HG03103 (cell line): Measurements from ENCODE around the gene ZNF552.
"Not testable (repeated sequence)": the region's sequence is repeated elsewhere in the genome, so short reads cannot be mapped to it uniquely, and the experiment has no call there.

Source experiments
- ATAC-seq: cut with Tn5 transposase; IDR thresholded peaks from one replicate; pipeline ENCODE4 v1.9.1; 2021; ENCODE audit warnings: low read depth; ENCODE audit not compliant: unreplicated experiment

Gene ZNF552

DNA sequence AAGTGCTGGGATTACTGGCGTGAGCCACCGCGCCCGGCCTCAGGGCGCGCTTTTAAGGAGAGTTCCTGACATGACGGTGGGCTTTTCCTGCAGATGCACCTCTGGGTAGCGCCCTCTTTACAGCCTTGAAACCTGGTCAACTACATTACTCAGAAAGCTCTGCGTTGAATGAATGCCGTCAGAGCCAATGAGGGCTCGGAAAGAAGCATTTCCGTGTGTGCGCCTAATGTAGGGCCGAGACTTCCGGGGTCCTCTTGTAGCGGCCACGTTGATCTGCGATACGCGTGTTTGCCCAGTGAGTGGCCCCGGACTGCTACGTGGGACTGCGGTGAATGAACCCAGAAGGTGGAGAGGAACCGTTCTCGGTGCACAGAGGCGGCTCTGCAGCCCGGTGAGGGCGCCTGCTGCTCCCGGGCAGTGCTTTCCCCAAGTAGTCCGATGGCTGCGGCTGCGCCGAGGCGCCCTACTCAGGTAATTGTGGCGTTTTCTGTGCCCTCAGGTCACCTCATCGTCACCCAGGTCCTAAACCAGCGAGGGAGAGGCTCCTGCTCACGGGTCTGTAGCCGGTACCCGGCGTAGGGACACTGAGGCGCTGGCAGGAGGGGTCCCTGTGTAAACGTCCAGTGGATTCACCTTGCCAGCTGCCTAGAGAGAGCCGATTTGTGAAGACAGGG lies 4.9 kb upstream of the ZNF552 start:
- peak; percentile 72 for ATAC-seq

DNA sequence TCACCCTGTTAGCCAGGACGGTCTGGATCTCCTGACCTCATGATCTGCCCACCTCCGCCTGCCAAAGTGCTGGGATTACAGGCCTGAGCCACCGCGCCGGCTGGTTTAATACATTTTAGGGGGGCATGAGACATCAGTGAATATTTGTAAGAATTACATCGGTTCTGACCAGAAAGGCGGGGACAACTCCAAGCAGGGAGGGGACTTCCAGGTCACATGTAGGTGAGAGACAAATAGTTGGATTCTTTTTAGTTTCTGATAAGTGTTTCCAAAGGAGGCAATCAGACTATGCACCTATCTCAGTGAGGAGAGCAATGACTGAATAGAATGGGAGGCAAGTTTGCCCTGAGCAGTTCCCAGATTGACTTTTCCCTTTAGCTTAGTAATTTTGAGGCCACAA lies 3.7 kb upstream of the ZNF552 start:
- ATAC-seq, result no peak

DNA sequence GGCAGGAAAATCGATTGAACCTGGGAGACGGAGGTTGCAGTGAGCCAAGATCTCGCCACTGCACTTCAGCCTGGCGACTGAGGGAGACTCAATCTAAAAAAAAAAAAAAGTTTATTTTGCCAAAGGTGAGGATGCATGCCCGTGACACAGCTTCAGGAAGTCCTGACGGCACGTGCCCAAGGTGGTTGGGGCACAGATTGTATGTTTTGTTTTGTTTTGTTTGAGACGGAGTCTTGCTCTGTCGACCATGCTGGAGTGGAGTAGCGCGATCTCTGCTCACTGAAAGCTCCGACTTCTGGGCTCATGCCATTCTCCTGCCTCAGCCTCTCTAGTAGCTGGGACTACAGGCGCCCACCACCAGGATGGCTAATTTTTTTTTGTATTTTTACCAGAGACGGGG lies 3.3 kb upstream of the ZNF552 start:
- no peak for ATAC-seq

DNA sequence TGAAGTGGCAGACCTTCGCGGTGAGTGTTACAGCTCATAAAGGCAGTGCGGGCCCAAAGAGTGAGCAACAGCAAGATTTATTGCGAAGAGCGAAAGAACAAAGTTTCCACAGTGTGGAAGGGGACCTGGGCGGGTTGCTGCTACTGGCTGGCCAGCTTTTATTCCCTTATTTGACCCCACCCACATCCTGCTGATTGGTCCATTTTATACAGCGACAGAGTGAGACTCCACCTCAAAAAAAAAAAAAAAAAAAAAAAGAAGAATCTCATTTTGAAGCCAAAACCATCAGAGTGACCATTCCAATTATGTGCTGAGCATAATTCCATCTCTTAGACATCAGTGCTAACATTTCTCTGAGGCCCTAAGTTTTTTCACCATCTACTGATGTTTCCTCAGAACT lies 1.9 kb upstream of the ZNF552 start:
- ATAC-seq, result no peak

DNA sequence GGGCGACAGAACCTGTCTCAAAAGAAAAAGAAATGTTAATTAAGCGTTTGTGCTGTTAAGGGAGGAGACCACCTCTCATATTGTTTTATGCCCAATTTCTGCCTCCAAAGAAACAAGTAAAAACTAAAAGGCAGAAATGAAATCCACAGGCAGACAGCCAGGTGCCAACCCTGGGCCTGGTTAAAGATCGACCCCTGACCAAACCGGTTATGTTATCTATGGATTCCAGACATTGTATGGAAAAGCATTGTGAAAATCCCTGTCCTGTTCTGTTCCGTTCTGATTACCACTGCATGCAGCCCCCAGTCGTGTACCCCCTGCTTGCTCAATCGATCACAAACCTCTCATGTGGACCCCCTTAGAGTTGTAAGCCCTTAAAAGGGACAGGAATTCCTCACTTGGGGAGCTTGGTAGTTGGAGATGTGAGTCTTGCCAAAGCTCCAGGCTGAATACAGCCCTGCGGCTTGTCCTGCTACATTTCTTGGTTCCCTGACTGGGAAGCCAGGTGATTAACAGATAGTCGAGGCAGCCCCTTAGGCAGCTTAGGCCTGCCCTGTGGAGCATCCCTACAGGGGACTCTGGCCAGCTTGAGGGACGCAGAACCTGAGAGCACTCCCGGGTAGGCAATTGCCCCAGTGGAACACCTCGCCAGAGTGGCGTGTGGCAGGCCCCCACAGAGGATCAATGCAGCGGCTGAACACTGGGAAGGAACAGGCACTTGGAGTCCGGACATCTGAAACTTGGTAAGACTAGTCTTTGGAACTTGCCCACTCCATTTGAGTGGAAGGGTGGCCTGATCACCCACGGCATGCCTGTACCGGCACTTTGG lies 748 bp upstream of the ZNF552 start:
- no peak for ATAC-seq

DNA sequence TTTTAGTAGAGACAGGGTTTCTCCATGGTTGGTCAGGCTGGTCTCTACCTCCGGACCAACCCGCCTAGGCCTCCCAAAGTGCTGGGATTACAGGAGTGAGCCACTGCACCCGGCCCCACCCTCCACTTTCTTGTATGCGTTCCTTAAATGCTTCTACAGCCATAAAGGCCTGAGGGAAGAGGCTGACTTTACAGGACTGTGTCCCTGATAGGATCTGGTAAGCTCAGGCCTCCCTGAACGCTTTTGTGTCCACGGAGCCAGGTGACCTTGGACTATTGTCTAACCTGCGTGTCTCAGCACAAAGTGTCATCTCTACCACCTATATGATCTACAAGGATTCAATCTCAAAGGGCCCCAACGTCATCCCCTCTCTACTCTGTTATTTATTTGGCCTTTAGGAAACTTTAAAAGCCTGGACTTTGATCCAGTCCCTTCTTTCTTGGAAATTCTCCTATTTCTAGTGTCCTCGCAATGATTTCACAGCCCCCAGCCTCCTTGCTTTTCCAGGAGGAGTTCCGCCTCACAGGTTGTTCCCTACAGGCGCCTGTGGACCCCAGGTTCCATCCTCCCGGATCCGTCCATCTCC lies 701 bp downstream of the ZNF552 start:
- ATAC-seq, result no peak

DNA sequence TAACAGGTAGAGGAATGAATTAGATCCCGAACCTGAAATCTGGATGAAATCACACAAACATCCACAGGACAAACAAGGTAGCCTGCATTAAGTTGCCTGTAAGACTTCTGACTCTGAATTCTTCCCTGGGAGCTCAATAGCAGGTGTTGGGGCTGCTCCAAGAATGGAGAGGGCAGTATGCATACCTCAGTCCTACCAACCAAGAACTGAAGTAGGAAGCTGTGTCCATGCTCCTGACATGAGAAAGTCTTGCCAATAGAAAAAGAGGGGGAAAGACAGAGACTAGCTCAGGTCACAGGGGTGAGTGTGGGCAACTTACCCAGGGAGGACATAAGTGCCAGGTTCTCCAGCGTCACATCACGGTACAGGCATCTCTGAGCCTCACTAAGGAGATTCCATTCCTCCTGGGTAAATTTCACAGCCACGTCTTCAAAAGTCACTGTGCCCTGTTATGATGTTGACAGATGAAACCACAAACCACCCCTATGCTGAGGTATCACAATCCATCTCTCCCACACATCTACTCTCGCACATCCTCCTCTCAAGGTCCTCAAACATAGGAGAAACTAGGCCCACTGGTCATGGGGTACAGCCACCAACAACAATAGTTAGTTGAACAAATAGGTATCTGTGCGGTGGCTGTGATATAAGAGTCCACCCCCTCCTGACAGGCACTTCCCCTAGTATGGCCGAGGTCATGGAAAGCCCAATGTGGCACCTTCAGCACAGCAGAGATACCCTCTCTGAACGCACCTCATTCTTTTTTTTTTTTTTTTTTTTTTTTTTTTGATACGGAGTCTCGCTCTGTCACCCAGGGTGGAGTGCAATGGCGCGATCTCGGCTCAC lies 1.5 kb downstream of the ZNF552 start:
- not testable (repeated sequence) for ATAC-seq

DNA sequence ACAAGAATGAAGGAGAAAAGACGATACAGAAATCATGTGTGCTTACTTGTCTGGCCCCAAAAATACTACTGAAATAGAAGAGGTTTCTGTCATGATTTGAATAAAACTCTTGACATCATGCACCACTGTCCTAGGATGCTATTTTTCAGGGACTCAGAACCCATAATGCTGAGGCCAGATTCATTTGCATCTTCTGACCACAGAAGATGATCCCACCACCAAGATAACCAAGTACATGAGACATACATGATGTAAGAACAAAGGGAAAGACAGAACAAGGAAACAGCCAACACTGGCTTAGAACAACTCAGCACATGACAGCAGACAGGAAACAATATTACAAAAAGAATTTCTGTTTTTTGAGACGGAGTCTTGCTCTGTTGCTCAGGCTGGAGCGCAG lies 2.5 kb downstream of the ZNF552 start:
- no peak for ATAC-seq

DNA sequence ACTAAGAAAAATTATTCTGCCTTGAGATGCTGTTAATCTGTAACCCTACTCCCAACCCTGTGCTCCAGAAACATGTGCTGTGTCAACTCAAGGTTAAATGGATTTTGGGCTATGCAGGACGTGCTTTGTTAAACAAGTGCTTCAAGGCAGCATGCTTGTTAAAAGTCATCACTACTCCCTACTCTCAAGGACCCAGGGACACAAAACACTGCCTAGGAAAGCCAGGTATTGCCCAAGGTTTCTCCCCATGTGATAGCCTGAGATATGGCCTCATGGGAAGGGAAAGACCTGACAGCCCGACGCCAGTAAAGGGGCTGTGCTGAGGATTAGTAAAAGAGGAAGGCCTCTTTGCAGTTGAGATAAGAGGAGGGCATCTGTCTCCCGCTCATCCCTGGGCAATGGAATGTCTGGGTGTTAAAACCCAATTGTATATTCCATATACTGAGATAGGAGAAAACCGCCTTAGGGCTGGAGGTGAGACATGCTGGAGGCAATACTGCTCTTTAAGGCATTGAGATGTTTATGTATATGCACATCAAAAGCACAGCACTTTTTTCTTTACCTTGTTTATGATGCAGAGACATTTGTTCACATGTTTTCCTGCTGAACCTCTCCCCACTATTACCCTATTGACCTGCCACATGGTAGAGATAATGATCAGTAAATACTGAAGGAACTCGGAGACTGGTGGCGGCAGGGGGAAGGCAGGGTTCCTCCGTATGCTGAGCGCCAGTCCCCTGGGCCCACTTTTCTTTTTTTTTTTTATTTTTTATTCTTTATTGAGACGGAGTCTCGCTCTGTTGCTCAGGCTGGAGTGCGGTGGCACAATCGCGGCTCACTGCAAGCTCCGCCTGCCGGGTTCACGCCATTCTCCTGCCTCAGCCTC lies 4.1 kb downstream of the ZNF552 start:
- not testable (repeated sequence) for ATAC-seq

DNA sequence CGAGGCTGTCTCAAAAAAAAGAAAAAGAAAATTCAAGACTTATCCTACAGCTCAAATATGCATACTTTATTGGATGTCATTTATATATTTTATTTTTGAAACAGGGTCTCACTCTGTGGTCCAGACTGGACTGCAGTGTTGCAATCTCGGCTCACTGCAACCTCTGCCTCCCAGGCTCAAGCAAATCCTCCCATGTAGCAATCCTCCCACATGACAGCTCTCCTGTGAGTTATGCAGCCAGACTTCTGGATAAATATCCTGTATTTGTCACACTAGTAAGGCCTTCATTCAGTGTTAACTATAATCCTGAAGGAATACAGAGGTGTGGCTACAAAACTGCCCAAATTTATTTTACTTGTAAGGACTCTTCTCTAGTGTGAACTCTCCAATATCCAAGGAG lies 7.2 kb downstream of the ZNF552 start:
- ATAC-seq, result no peak

DNA sequence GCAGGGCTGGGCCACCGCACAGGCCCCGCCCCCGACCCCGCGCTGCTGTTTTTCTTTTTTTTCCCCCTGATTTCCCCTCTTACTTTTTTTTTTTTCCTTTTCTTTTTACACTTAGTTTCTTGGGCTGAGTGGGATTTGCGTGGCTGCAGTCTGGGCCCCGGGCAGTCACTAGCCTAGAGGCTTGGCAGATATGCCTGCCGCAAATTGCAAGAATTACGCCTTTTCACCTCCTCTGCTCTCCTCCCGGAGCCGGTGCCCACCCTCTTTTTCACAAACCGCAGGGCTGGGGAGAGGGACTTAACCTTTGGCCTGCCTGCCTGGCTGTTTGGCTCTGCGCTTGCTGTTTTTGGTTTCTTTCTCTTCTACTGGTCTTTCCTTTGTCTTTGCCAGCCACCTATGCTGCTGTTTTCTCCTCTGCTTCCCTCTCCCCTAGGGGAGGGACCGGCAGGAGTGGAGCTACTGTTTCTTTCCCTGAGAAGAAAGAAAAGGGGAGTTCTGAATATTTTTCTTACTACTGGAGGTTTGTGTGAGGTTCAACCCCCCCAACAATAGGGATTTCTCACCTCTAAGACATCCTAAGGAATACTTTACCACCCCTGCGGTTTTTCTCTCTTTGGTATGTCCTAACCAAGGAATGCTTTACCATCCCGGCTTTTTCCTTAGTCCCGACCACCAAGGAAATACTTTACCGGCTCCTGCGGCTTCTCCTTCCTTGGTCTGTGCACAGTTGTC lies 11.0 kb downstream of the ZNF552 start:
- ATAC-seq, result no peak

DNA sequence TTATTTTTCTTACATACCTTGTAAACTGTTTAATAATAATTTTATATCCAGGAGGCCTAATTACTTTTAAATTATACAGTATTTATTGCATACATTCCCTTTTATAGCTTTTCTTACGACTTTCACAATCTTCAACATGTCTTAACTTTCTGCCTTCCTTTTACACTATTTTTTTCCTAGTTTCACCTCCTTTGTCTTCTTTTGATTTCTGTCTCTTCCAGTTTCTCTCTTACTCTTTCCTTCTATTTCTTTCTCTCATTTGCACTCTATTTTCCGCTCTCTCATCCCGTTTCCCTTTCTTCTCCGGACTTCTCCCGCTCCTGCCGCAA lies 11.5 kb downstream of the ZNF552 start:
- no peak for ATAC-seq

DNA sequence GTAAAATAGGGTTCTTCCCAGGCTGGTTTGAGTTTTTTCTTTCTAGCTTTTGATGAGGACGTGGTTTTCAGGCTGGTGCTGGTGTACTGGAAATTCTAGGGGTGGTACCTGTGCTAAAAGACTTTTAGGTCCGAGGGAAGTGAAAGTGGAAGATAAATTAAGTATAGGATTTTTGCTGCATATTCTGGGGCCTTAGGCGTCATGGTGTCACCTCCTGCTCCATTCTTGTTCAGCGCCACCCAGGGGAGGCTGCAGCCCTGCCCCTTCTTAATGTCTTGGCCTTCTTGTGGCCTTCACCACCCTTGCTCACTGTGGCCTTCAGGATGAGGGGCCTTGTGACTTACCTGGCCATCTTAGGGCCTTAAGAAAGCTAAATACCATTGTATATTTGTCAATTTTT lies 12.4 kb downstream of the ZNF552 start:
- no peak for ATAC-seq

DNA sequence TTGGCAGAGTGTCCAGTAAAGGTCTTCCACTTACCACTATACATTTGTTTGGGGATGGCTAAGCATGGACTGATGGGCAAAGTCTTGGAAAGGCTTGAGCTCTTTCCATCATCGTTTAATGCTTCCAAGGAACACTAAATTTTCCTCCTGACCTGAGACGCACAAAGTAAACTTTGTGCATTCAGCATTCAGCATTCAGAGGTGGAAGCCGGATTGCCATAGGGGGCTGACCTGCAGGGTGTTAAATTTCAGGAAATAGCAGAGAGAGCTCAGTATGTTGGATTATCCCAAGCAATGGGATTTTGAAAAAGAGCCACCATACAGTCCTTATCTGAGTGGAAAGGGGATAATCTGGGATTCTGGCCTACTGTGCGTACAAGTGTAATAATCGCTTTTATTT lies 14.0 kb downstream of the ZNF552 start:
- ATAC-seq, result no peak

DNA sequence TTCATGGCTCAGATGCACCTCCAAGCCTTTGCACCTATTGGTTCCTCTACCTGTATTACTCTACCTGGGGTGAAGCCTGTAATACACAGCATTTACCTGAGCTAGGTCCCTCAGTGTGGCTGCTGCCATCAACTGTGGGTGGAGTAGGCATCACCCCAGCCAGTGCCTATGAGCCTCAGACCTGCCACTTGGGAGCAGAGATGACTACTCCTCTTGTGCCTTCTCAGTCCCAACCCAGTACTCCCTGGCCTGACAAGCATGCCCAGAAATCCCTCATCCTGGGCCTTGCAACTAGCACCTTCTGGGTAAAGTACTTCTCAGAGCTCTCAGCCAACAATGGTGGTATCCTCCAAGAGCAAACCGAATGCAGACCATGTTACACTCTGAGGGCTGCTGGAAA lies 18.1 kb downstream of the ZNF552 start:
- ATAC-seq, result not testable (repeated sequence)

DNA sequence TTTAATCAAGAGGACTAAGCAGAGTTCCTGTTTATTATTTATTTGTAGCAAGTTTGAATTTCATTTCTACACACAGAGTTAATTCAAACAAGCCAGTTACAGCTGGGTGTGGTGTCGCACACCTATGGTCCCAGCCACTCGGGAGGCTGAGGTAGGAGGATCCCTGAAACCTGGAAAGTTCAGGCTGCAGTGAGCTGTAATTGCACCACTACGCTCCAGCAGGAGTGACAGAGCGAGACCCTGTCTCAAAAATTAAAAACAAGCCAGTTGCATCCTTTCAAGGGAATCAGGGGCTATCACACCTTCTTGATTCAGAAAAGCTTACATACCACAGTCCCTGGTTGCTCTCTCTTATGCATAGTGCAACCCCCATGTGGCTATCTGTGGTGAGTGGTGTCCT lies 25.4 kb downstream of the ZNF552 start:
- no peak for ATAC-seq

DNA sequence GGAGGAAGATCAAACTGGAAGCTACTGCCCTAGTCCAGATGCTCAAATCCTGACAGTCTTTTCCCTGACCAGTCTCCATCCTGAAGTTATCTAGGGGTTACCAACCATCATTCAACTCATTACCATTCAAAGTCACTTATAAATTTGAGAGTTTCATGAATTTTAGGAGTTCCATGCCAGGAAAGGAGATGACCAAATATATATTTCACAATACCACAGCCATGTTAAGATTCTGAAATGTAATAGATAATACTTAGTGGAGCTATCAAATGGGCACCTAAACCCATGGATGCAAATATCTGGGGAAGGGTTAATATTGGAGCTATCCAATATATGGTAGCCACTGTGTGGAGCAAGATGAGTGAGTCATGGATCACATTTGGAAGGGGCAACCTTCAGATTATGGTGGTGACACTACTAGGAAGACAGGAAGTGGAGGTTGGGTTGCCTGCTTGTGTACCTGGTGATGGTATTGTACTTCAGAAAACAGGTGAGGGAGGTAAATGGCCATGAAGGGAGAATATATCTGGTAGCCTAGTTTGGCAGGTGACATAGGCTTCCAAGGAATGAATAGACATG lies 26.5 kb downstream of the ZNF552 start:
- no peak for ATAC-seq

DNA sequence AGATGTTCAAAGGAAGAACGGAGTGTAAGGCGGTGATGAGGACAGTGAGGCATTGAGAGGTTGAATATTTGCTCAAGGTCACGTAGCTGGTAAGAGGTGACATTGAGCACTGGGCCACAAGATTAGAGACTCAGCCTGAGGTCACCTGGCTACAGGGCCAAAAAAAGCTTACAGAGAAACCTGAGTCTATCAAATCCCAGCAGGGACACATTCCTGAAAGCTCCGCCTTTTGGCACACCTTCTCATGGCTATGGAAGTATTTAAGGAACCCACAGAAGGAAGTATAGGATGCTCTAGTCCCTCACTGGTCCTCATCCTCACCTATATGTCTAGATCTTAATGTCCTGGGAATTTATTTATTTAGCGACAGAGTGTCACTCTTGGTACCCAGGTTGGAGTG lies 27.8 kb downstream of the ZNF552 start:
- ATAC-seq, result no peak

DNA sequence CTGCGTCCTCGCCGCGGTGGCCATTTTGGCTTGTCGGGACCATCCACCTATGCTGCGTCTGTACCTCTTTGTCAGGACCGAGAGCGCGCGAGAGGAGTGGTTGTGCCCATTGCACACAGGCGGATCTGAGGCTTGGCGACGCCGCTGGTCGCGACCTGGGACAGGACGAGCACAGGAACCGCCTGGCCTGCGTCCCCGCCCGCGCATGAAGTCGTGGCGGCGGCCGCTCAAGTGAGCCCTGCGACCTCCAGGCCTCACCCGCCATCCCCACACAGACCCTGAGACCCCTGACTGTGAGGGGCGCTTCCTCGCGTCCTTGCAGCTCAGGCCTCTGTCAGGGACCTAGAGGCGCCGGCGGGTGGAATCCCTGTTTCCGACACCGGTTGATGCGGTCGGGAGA lies 28.4 kb downstream of the ZNF552 start:
- no peak for ATAC-seq
